ENCODE measurements around the gene CEP85. TPM values are rescaled to one million over a fixed set of nuclear protein-coding genes. Genes with fewer than 3 reads are reported as not detected.

CEP85 gene
- 12.4 to 14.7 TPM (median 13.9 TPM) in 5 replicates for total RNA-seq (2022; extraction: Qiagen RNA extraction; ENCODE audit: low read depth)

DNA sequence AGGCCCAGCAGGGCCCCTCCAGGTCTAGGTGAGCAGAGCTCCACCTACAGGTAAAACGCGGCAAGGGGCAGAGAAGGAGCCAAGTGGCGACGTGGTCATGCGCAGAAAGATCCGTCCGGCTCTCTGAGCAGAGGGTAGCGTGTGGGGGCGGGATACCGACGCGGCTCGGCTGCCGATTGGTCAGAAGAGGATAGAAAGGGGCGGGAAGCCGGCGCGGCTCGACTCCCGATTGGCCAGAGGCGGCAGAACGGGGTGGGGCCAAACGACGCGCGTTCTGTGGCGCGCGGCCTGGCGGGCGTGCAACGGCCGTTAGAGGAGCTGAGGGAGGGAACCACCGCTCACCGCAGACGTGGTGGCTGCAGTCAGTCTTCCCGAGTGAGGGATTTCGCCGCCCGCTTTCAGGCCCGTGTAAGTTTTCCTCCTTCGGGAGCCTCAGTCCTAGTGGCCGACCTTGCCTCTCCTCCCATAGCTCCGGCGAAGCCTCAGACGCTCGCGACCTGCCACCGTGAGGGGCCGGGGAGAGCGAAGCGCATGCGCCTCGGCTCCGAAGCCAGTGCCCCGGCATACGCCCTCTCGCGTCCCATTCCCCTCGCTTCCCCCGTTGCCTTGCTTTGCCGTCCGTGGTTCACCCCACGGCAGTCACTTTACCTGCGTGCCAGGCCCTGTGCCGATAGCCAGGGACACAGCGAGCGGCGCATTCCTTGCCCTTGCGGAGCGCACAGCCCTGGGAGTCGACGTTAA is at the start of gene CEP85:
CEP85 (plus strand) TSS at position 298 of the 741 bp plus-strand sequence. CDS start 5,584 bp downstream, outside the sequence.

DNA sequence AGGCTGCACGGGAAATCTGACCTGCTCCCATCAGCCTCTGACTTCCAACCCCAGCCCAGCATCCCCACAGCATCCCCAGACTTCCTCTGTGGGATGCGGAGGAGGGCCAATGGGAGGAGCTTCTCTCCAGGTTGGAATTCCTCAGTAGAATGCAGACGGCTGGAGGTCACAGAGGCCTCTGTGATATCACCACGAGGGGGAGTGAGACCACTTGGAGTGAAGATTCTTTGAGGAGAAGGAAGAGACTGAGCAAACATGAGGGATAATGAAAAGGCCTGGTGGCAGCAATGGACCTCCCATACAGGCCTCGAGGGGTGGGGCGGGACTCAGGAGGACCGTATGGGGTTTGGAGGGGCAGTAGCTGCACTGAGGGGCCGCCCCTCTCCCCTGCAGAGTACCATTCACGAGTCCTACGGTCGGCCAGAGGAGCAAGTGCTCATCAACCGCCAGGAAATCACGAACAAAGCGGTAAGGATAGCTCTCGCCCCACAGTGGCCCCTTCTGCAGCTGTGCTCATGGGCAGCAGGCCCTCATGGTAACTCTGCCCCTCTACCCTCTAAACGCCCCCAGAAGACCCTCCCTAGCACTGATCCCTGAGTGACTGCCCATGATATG is 43.5 kb upstream of the CEP85 start, which contains the start of gene CATSPER4:
CATSPER4 (plus strand) TSS at position 230 of the 615 bp plus-strand sequence; CDS start at position 256, 26 bp downstream.

GRCh38 chr1:26279456-26280332 is 45.7 kb downstream of the CEP85 start, which contains the start of gene SH3BGRL3:
Gene SH3BGRL3, plus strand, starts transcription at chr1:26280086. Its CDS starts 70 bp downstream, at chr1:26280156.

GRCh38 chr1:26306290-26307229 is 72.6 kb downstream of the CEP85 start, which contains the start of gene UBXN11:
Gene UBXN11, minus strand, starts transcription at chr1:26306636. Its CDS starts 3,753 bp downstream, at chr1:26302883.

DNA sequence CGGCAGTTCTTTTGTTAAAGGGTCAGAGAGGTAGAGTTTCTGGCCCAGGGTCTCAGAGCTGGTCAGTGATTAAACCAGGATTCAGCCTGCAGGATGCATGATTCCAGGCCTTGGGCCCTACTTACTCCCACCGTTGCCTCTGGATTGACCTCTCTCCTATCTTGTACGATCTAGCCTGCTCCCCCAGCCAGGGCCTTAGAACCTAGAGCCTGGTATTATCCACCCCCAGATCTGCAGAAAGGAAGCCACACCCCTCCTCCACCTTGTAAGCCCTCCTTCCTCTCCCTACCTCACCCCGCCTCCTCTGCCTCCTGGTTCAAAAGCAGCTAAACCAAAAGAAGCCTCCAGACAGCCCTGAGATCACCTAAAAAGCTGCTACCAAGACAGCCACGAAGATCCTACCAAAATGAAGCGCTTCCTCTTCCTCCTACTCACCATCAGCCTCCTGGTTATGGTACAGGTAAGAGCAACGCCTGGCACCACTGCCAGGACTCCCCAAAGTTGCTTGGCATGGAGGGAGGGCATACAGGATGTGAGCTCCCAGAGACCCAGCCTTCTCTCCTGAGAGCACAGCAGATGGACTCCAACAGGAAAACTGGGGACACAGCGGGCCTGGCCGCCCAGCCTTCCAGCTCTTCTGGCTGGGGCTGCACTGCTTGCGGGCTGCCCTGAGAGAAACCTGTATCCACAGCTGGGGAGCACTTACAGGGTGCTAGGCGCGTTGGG is 83.8 kb downstream of the CEP85 start, which contains the start of gene CD52:
CD52 (plus strand) TSS at position 347 of the 726 bp plus-strand sequence; CDS start at position 407, 60 bp downstream.

Other genes starting within 250 kb of the CEP85 start
- 6.9 to 9.1 TPM (median 7.8 TPM) in 5 replicates for gene PAFAH2, start 236.1 kb upstream of the CEP85 start, total RNA-seq (2022; extraction: Qiagen RNA extraction; ENCODE audit: low read depth)
- gene EXTL1, start 212.4 kb upstream of the CEP85 start, total RNA-seq (2022; extraction: Qiagen RNA extraction; ENCODE audit: low read depth) = not detected in 5 replicates
- gene SLC30A2, start 188.1 kb upstream of the CEP85 start, total RNA-seq (2022; extraction: Qiagen RNA extraction; ENCODE audit: low read depth) = 0.03 to 0.17 TPM (median 0.04 TPM) in 4 of 5 replicates, not detected in the other
- gene TRIM63, start 166.6 kb upstream of the CEP85 start, total RNA-seq (2022; extraction: Qiagen RNA extraction; ENCODE audit: low read depth) = 0.03 TPM in 1 of 5 replicates, not detected in the others
- gene PDIK1L, start 122.4 kb upstream of the CEP85 start, total RNA-seq (2022; extraction: Qiagen RNA extraction; ENCODE audit: low read depth) = 1.7 to 2.6 TPM (median 1.7 TPM) in 5 replicates
- 0.01 to 0.06 TPM in 2 of 5 replicates, not detected in the others for gene FAM110D, start 75.1 kb upstream of the CEP85 start, total RNA-seq (2022; extraction: Qiagen RNA extraction; ENCODE audit: low read depth)
- not detected in 5 replicates for gene C1orf232, start 65.2 kb upstream of the CEP85 start, total RNA-seq (2022; extraction: Qiagen RNA extraction; ENCODE audit: low read depth)
- 48.2 to 75.7 TPM (median 67.5 TPM) in 5 replicates for gene ZNF593, start 64.3 kb upstream of the CEP85 start, total RNA-seq (2022; extraction: Qiagen RNA extraction; ENCODE audit: low read depth)
- gene ZNF593OS, start 62.4 kb upstream of the CEP85 start, total RNA-seq (2022; extraction: Qiagen RNA extraction; ENCODE audit: low read depth) = 0.22 to 0.34 TPM (median 0.27 TPM) in 4 of 5 replicates, not detected in the other
- 0.21 to 0.45 TPM (median 0.35 TPM) in 4 of 5 replicates, not detected in the other for gene CNKSR1, start 56.7 kb upstream of the CEP85 start, total RNA-seq (2022; extraction: Qiagen RNA extraction; ENCODE audit: low read depth)
- not detected in 5 replicates for gene CATSPER4, start 43.6 kb upstream of the CEP85 start, total RNA-seq (2022; extraction: Qiagen RNA extraction; ENCODE audit: low read depth)
- 115 to 171 TPM (median 156 TPM) in 5 replicates for gene SH3BGRL3, start 45.9 kb downstream of the CEP85 start, total RNA-seq (2022; extraction: Qiagen RNA extraction; ENCODE audit: low read depth)
- gene UBXN11, start 72.4 kb downstream of the CEP85 start, total RNA-seq (2022; extraction: Qiagen RNA extraction; ENCODE audit: low read depth) = 13.0 to 16.9 TPM (median 16.7 TPM) in 5 replicates
- gene CD52, start 83.8 kb downstream of the CEP85 start, total RNA-seq (2022; extraction: Qiagen RNA extraction; ENCODE audit: low read depth) = not detected in 5 replicates
- gene CRYBG2, start 119.9 kb downstream of the CEP85 start, total RNA-seq (2022; extraction: Qiagen RNA extraction; ENCODE audit: low read depth) = 1.6 to 2.3 TPM (median 1.7 TPM) in 5 replicates
- gene ZNF683, start 138.6 kb downstream of the CEP85 start, total RNA-seq (2022; extraction: Qiagen RNA extraction; ENCODE audit: low read depth) = not detected in 5 replicates
- gene LIN28A, start 176.6 kb downstream of the CEP85 start, total RNA-seq (2022; extraction: Qiagen RNA extraction; ENCODE audit: low read depth) = not detected in 5 replicates
- 20.4 to 28.4 TPM (median 22.1 TPM) in 5 replicates for gene DHDDS, start 198.1 kb downstream of the CEP85 start, total RNA-seq (2022; extraction: Qiagen RNA extraction; ENCODE audit: low read depth)
- gene HMGN2, start 238.2 kb downstream of the CEP85 start, total RNA-seq (2022; extraction: Qiagen RNA extraction; ENCODE audit: low read depth) = 345 to 395 TPM (median 355 TPM) in 5 replicates

Data from A549 treated with CpdA at 1 μM for 4 hours (cell line).